ENCODE data around the gene LSAMP.

GRCh38 chr3:116230431-116231020 lies 214.8 kb downstream of the LSAMP start:
- TF ChIP-seq TBP (IDR thresholded peaks at IDR 0.05; ENCODE audit: low read depth, low read length), result no peak
- no peak for TF ChIP-seq E2F6 (IDR thresholded peaks at IDR 0.05)
- TF ChIP-seq CHD2 (IDR thresholded peaks at IDR 0.05; ENCODE audit: low read length), result no peak
- no peak for TF ChIP-seq CBX5 (IDR thresholded peaks at IDR 0.05; ENCODE audit: low read depth, low read length)
- TF ChIP-seq CHD1 (IDR thresholded peaks at IDR 0.05; ENCODE audit: low read depth, low read length), result no peak
- no peak for TF ChIP-seq CTCF (IDR thresholded peaks at IDR 0.05; ENCODE audit: control extremely low read depth in 1 of 3, insufficient read depth in 1 of 3, low read depth in 1 of 3, low read length in 3 of 3)
- TF ChIP-seq HDAC2 (IDR thresholded peaks at IDR 0.05; ENCODE audit: borderline replicate concordance in 1 of 2, low read depth in 2 of 2, low read length in 2 of 2), result no peak
- TF ChIP-seq SP2 (IDR thresholded peaks at IDR 0.05; ENCODE audit: low read length), result no peak
- TF ChIP-seq RAD21 (IDR thresholded peaks at IDR 0.05 in 1 of 2, conservative IDR thresholded peaks at IDR 0.05 in 1 of 2; ENCODE audit: low read depth in 2 of 2, low read length in 2 of 2), result no peak
- no peak for TF ChIP-seq PHF8 (conservative IDR thresholded peaks at IDR 0.05; ENCODE audit: low read depth, low read length)

Measured in H1 (cell line).